ENCODE results near the gene C12orf50. TPM values are rescaled to one million over a fixed set of nuclear protein-coding genes. Genes with fewer than 3 reads are reported as not detected.

The C12orf50 gene
- total and polyA plus RNA-seq, 2 of the 8 experiments (the other 6 are each of a cell fraction or from before 2014, with no cell fraction given), result not detected

DNA sequence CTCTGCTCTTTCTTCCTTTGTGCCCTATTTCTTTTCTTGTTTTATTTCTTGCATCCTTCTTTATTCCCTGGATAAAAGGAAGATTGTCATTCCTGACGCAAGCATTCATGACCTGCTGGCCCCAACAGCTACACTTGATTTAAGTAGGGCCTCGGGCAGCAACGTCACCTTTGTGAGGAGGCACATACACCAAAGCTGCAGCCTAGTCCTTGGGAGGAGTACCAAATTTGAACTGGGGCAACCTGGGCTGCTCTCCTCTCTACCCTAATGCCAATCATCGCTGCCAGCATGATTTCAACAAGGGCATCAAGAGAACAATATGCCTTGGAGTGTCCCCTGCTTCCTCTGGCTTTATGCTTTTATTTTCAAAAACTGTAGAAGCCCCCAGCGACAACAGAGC, 76.4 kb downstream of the C12orf50 start:
- Histone ChIP-seq H3K9me3 (ENCODE audit: insufficient read depth in 2 of 2, low read depth in 1 of 2, low read length in 1 of 2) (no peaks in the 10 kb centered on the region), H3K56ac (replicated peaks; ENCODE audit: insufficient read length, low read depth, low read length) (no peak overlapping the region), H2BK15ac (ENCODE audit: low read length) (no peak overlapping the region), H4K8ac (ENCODE audit: extremely low read depth, insufficient read depth, low read length) (no peak overlapping the region), H3K23me2 (ENCODE audit: low read depth, low read length) (no peaks in the 10 kb centered on the region; the same call in 1 of the 2 replicates), H4K91ac (replicated peaks; ENCODE audit: insufficient read length, low read length) (no peak overlapping the region), H3K14ac (ENCODE audit: insufficient read length) (no peak overlapping the region), H3K79me2 (ENCODE audit: control insufficient read depth in 1 of 2, insufficient read depth in 2 of 2, low read length in 2 of 2) (no peaks in the 10 kb centered on the region), H2AFZ (ENCODE audit: low read length) (no peak overlapping the region), H2BK20ac (ENCODE audit: low read length) (no peak overlapping the region), H3K18ac (ENCODE audit: extremely low read depth, low read length) (no peak overlapping the region), H3K23ac (ENCODE audit: insufficient read length) (no peak overlapping the region), H3K27ac (ENCODE audit: low read depth, low read length) (no peak overlapping the region), H3K9ac (replicated peaks in 1 of 4; ENCODE audit: extremely low read depth in 1 of 4, low read depth in 3 of 4, low read length in 3 of 4) (no peak overlapping the region), H3K27me3 (replicated peaks in 1 of 4; ENCODE audit: control insufficient read depth in 3 of 4, extremely low read depth in 1 of 4, insufficient read depth in 3 of 4, low read length in 3 of 4) (no peaks in the 10 kb centered on the region), H3K36me3 (ENCODE audit: control insufficient read depth in 2 of 4, insufficient read depth in 4 of 4, low read length in 3 of 4) (no peaks in the 10 kb centered on the region), H4K20me1 (replicated peaks in 1 of 2; ENCODE audit: control insufficient read depth in 1 of 2, insufficient read depth in 2 of 2, low read length in 2 of 2) (no peaks in the 10 kb centered on the region), H3K4ac (replicated peaks; ENCODE audit: insufficient read length, low read depth, low read length) (no peak overlapping the region), H3K4me1 (replicated peaks in 1 of 4; ENCODE audit: control insufficient read depth in 3 of 4, insufficient read depth in 4 of 4, low read length in 3 of 4) (no peaks in the 10 kb centered on the region), H2BK12ac (ENCODE audit: low read depth, low read length) (no peak overlapping the region), H2BK5ac (ENCODE audit: low read depth, low read length) (no peak overlapping the region), H3K4me3 (ENCODE audit: extremely low read depth in 1 of 4, insufficient read depth in 2 of 4, low read depth in 3 of 4, low read length in 4 of 4) (no peak overlapping the region), H2AK5ac (ENCODE audit: low read depth, low read length) (no peak overlapping the region), H3K4me2 (ENCODE audit: insufficient read depth in 1 of 2, low read depth in 2 of 2, low read length in 2 of 2) (no peak overlapping the region), H2BK120ac (replicated peaks; ENCODE audit: low read depth, low read length) (no peak overlapping the region), H4K5ac (ENCODE audit: insufficient read length, low read depth, low read length) (no peak overlapping the region), H3K79me1 (ENCODE audit: low read depth, low read length) (no peaks in the 10 kb centered on the region)
- ChIA-PET CTCF (ENCODE audit: partially characterized antibody) (interaction anchor here (0.6 to 2.3 kb wide), 21 partner anchors 8 to 1893 kb away, joined by 3 to 11 read pairs (median 4); no protein-coding TSS in a partner anchor), POLR2A (ENCODE audit: partially characterized antibody) (interaction anchor here (1.4 kb wide), 1 partner anchor 14 kb away, joined by 4 read pairs; no protein-coding TSS in a partner anchor)
- DNase-seq (ENCODE audit: low read depth in 1 of 2, low spot score in 2 of 2), result peak in 1 of 2 experiments; percentile 45
- no peak for FAIRE-seq
- 82% methylated on average over 5 of the region's 5 CpGs; no CpG with 5 or more reads in 1 of the 2 experiments for WGBS, 2 experiments (ENCODE audit: extremely low coverage in 1 of 2, insufficient coverage in 1 of 2, insufficient read length in 1 of 2, insufficient replicate concordance in 2 of 2, low coverage in 1 of 2, low lambda C conversion rate in 2 of 2, missing lambda C conversion rate in 1 of 2)

All from H1 (cell line).